GM12873 (cell line): ENCODE results near the gene SLC25A45.

ENCODE experiments used
- CTCF ChIP-seq: IDR thresholded peaks from 2 replicates; pipeline ENCODE4 v1.5.1; 2012; ENCODE audit warnings: low read depth, mild to moderate bottlenecking, moderate library complexity, low read length, control low read depth; ENCODE audit not compliant: insufficient read depth; ENCODE audit errors: missing control alignments

The SLC25A45 gene

GRCh38 chr11:65390996-65391395 is 8.6 kb upstream of the SLC25A45 start:
- no peak for TF ChIP-seq CTCF

GRCh38 chr11:65390099-65390941 is 7.9 kb upstream of the SLC25A45 start:
- TF ChIP-seq CTCF, result no peak

- no peak for TF ChIP-seq CTCF
Observed at GRCh38 chr11:65389294-65389980, 7.0 kb upstream of the SLC25A45 start.

GRCh38 chr11:65388731-65389130 is 6.3 kb upstream of the SLC25A45 start:
- no peak for TF ChIP-seq CTCF

GRCh38 chr11:65386307-65387140 is 4.1 kb upstream of the SLC25A45 start, which contains the start of gene FRMD8:
Gene FRMD8, plus strand, starts transcription at chr11:65386637. Its CDS starts 400 bp downstream, at chr11:65387037.
- no peak for TF ChIP-seq CTCF

GRCh38 chr11:65384301-65384889 is 1.9 kb upstream of the SLC25A45 start:
- TF ChIP-seq CTCF, result no peak
